GM12864 (cell line): ENCODE data around the gene POLR1D.

Source experiments
- DNase-seq: peaks from one replicate; pipeline ENCODE4 v3.0.0-alpha.2; 2011; ENCODE audit warnings: low read depth
- H3K4me3 ChIP-seq: 2 replicates; pipeline ENCODE4 v1.5.1; 2011; ENCODE audit warnings: mild to moderate bottlenecking, low read depth, low read length, control low read depth
- TF ChIP-seq, protein P1 (sequence below): IDR thresholded peaks from 2 replicates; pipeline ENCODE4 v1.5.1; 2011; ENCODE audit warnings: low read depth, mild to moderate bottlenecking, moderate library complexity, low read length, control low read depth, inconsistent platforms; ENCODE audit errors: missing control alignments

The POLR1D gene

DNA sequence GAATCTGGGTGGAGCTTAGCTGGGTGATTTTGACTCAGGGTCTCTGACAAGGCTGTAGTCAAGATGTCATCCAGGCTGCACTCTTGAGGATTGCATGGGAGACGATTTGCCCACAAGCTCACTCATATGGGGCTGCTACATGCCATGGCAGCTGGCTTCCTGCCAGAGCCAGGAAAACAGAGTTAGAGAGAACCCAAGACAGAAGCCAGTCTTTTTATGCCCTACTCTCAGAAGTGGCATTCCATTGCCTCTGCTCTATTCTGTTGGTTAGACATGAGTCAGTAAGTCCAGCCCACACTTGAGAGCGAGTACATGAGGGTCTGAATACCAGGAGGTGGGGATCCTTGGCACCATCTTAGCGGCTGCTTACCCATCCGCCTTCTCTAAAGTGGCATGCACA is 9.5 kb downstream of the POLR1D start:
- no peak overlapping the region for H3K4me3 ChIP-seq
- TF ChIP-seq, protein P1, sequence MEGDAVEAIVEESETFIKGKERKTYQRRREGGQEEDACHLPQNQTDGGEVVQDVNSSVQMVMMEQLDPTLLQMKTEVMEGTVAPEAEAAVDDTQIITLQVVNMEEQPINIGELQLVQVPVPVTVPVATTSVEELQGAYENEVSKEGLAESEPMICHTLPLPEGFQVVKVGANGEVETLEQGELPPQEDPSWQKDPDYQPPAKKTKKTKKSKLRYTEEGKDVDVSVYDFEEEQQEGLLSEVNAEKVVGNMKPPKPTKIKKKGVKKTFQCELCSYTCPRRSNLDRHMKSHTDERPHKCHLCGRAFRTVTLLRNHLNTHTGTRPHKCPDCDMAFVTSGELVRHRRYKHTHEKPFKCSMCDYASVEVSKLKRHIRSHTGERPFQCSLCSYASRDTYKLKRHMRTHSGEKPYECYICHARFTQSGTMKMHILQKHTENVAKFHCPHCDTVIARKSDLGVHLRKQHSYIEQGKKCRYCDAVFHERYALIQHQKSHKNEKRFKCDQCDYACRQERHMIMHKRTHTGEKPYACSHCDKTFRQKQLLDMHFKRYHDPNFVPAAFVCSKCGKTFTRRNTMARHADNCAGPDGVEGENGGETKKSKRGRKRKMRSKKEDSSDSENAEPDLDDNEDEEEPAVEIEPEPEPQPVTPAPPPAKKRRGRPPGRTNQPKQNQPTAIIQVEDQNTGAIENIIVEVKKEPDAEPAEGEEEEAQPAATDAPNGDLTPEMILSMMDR = no peak
- DNase-seq = no peak

DNA sequence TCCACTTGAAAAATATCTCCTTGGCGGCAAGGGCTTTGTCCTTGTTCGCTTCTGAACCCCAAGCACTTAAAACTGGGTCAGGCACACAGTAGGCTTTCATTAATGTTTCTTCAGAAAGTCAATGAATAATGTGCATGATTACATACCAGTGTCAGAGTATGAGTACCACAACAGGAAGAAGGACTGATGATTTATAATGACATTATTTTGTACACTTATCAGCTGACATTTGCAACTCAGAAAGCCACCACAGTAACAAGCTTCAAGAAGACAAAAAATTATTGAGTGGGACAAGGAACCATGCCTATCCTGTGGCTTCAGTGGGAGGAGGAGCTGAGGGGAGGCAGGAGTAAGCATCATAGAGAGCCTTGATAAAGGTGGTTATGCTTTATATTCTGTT is 10.0 kb downstream of the POLR1D start:
- no peak overlapping the region for H3K4me3 ChIP-seq
- TF ChIP-seq, protein P1 = no peak
- DNase-seq = no peak

DNA sequence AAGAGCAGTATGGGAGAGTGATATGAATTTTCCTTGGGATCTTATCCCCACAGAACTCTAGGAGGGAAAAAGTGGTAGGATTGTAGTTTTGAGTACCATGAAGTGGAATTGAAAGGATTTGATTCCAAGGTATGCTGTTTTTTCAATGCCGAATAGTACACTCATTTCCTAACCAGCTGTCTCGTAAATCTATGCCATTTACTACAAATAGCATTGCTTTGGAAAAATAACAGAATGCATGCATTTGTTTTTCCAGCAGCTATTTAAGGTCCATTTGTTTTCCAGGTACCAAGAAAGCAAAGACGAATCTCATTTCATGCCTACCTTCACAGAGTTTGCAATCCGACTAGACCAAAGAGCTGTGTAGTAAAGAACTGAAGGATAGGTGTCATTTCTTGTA is 10.5 kb downstream of the POLR1D start:
- H3K4me3 ChIP-seq = no peak overlapping the region
- TF ChIP-seq, protein P1 = no peak
- no peak for DNase-seq

DNA sequence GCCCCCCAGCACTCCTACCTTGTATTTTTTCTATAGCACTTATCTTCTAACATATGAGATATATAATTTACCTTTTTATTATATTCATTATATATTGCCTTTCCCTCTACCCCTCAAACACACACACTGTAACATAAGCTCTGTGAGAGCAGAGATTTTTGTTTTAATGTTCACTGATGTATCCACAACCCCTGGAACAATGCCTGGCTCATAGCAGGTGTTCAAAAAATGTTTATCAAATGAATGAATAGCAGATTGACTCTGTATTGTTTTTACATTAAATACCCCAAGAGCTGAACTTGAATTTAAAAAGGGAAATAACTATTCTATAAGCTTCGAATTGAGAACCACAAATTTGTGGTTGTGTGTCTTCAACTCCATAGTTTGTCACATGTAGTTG is 11.0 kb downstream of the POLR1D start:
- H3K4me3 ChIP-seq = no peak overlapping the region
- no peak for DNase-seq
- TF ChIP-seq, protein P1 = no peak

DNA sequence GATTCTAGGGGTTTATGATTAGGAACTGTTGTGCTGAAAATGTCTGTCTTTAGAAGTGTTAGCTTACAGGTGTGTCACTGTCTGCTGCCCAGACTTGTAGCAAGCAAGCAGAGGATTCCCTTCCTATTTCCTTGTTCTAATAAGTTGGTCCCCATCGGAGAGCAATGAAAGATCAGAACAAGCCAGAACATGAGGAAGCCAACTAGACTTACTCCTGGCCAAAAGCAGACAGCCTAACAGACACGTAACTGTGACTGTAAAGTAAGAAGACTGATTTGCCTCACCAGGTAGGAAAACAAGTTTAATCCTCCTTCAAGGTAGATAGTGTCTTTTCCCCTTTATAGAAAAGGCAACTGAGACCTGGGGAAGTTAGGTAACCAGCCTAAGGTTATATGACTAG is 12.5 kb downstream of the POLR1D start:
- TF ChIP-seq, protein P1 = no peak
- DNase-seq = no peak
- H3K4me3 ChIP-seq = no peak overlapping the region

DNA sequence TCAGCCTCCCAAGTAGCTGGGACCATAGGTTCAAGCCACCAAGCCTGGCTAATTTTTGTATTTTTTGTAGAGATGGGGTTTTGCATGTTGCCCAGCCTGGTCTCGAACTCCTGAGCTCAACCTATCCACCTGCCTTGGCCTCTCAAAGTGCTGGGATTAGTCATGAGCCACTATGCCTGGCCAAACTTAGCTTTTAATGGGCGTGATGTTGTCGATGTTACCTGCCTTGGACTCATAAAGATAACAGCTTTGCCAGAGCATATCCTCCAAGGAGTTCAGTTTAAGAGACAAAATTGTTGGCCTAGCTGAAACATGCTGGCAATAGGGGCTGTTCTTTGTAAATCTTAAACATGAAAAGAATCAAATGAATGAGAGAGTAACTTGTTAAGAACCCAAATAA is 13.1 kb downstream of the POLR1D start:
- no peak for DNase-seq
- no peak overlapping the region for H3K4me3 ChIP-seq
- TF ChIP-seq, protein P1 = no peak

DNA sequence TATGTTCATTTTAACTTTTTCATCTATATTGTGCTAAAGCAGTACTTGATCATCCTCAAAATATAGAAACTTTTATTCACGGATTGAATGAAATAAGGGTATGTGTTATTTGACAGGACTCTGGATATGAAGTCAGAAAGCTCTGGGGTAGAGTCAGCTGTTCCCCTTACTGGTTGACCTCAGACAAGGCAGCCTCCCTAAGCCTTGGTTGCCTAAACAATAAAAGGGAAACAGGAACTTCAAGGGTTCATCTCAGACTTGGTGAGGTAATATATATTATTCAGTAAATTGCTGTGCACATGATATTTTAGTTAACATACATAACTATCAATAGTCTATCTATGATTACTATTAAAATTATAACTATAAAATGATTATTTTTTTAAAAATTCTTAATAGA is 13.6 kb downstream of the POLR1D start:
- DNase-seq = no peak
- TF ChIP-seq, protein P1 = no peak
- H3K4me3 ChIP-seq = no peak overlapping the region
